Measurements from ENCODE around the gene TBC1D22A. TPM values are rescaled to one million over a fixed set of nuclear protein-coding genes. Genes with fewer than 3 reads are reported as not detected.

TBC1D22A gene
- total RNA-seq, 2 donors from 2014 or later: 21.0 to 27.9 TPM

DNA sequence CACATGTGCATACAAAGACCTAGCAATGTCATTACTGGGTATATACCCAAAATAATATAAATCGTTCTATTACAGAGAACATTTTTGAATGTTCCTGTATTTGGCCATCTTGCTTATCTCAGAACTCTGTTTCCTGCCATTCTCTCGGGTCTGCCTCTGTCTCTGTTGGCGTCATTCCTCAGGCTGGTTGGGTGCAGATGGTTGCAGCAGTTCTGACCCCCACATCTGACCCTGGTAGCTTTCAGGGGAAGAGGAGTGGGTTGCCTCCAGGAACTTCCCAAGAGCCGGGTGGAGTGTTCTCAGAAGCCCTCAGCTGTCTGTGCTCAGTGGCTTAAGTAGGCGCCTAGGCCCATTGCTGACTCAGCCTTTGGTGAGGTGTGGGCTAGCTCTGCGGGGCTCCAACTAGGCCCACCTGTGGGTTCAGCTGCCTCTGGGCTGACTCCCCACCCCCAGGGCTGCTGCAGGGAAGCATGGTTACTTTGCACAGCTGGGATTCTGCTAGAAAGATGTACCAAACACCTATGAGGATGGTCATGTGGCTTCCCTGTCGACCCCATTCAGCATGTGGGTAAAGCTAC is 114.0 kb downstream of the TBC1D22A start:
- Histone ChIP-seq H3K4me1 (ENCODE audit: control insufficient read depth, insufficient read depth, low read length) (no peaks in the 10 kb centered on the region), H3K36me3 (ENCODE audit: control insufficient read depth, insufficient read depth, low read length) (peaks cover 17% of the 10 kb centered on the region), H3K27ac (ENCODE audit: low read depth, low read length) (no peak overlapping the region), H3K27me3 (ENCODE audit: control insufficient read depth, insufficient read depth, low read length, poor library complexity, severe bottlenecking) (no peaks in the 10 kb centered on the region), H3K9me3 (ENCODE audit: control insufficient read depth, low read length) (peaks cover 13% of the 10 kb centered on the region), H3K4me3 (ENCODE audit: low read length) (no peak overlapping the region), H3K9ac (ENCODE audit: extremely low read depth, low read length, poor library complexity, severe bottlenecking) (no peak overlapping the region)
- H3K9me3 Mint-ChIP-seq: peaks cover 21% of the 10 kb centered on the region
- no peaks in the 10 kb centered on the region for H3K27me3 Mint-ChIP-seq (ENCODE audit: insufficient read depth)
- no peak overlapping the region for H3K27ac Mint-ChIP-seq
- H3K36me3 Mint-ChIP-seq (ENCODE audit: low read depth): peaks cover 24% of the 10 kb centered on the region
- no peaks in the 10 kb centered on the region for H3K4me1 Mint-ChIP-seq
- H3K4me3 Mint-ChIP-seq: no peak overlapping the region
- TF ChIP-seq, protein P1, sequence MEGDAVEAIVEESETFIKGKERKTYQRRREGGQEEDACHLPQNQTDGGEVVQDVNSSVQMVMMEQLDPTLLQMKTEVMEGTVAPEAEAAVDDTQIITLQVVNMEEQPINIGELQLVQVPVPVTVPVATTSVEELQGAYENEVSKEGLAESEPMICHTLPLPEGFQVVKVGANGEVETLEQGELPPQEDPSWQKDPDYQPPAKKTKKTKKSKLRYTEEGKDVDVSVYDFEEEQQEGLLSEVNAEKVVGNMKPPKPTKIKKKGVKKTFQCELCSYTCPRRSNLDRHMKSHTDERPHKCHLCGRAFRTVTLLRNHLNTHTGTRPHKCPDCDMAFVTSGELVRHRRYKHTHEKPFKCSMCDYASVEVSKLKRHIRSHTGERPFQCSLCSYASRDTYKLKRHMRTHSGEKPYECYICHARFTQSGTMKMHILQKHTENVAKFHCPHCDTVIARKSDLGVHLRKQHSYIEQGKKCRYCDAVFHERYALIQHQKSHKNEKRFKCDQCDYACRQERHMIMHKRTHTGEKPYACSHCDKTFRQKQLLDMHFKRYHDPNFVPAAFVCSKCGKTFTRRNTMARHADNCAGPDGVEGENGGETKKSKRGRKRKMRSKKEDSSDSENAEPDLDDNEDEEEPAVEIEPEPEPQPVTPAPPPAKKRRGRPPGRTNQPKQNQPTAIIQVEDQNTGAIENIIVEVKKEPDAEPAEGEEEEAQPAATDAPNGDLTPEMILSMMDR (conservative IDR thresholded peaks at IDR 0.05): no peak
- DNase-seq: no peak
- WGBS, 2 experiments (ENCODE audit: insufficient coverage in 1 of 2, insufficient read length in 1 of 2): 91 to 92% methylated on average over 6 to 7 of the region's 7 CpGs

GRCh38 chr22:46878191-46878948 is 115.9 kb downstream of the TBC1D22A start:
- H3K27me3 ChIP-seq (ENCODE audit: control insufficient read depth, insufficient read depth, low read length, poor library complexity, severe bottlenecking): no peaks in the 10 kb centered on the region
- no peak overlapping the region for H3K27ac ChIP-seq (ENCODE audit: low read depth, low read length)
- no peak overlapping the region for H3K27ac Mint-ChIP-seq
- no peak for DNase-seq
- peaks cover 7% of the 10 kb centered on the region for H3K36me3 ChIP-seq (ENCODE audit: control insufficient read depth, insufficient read depth, low read length)
- no peaks in the 10 kb centered on the region for H3K4me1 Mint-ChIP-seq
- H3K27me3 Mint-ChIP-seq (ENCODE audit: insufficient read depth): no peaks in the 10 kb centered on the region
- TF ChIP-seq, protein P1 (conservative IDR thresholded peaks at IDR 0.05): peak; percentile 37
- no peaks in the 10 kb centered on the region for H3K9me3 ChIP-seq (ENCODE audit: control insufficient read depth, low read length)
- peaks cover 3% of the 10 kb centered on the region for H3K9me3 Mint-ChIP-seq
- H3K9ac ChIP-seq (ENCODE audit: extremely low read depth, low read length, poor library complexity, severe bottlenecking): no peak overlapping the region
- peaks cover 15% of the 10 kb centered on the region for H3K36me3 Mint-ChIP-seq (ENCODE audit: low read depth)
- H3K4me1 ChIP-seq (ENCODE audit: control insufficient read depth, insufficient read depth, low read length): no peaks in the 10 kb centered on the region
- H3K4me3 Mint-ChIP-seq: no peak overlapping the region
- H3K4me3 ChIP-seq (ENCODE audit: low read length): no peak overlapping the region
- 90 to 91% methylated on average over 6 to 11 of the region's 11 CpGs for WGBS, 2 experiments (ENCODE audit: insufficient coverage in 1 of 2, insufficient read length in 1 of 2)

DNA sequence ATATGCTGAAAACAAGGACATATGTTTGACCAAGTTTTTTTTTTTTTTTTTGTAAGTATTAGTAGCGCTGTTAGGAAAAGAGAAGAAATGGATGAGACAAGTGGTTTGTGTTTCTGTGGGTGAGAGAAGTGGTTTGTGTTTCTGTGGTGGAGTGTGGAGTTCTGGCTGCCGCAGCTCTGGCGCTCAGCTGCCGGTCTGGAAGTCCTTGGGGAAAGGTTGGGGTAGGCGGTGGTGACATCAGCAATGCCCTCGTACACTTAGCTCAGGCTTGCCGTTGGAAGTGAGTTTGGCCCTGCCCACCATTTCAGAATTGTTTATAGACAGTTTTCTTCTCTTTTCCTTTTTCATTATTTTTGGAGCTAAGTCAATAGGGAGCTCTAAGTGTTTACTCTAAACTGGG is 116.6 kb downstream of the TBC1D22A start:
- no peaks in the 10 kb centered on the region for H3K9me3 Mint-ChIP-seq
- peaks cover 3% of the 10 kb centered on the region for H3K4me1 Mint-ChIP-seq
- no peak for DNase-seq
- Histone ChIP-seq H3K9me3 (ENCODE audit: control insufficient read depth, low read length) (no peaks in the 10 kb centered on the region), H3K4me3 (ENCODE audit: low read length) (no peak overlapping the region), H3K27me3 (ENCODE audit: control insufficient read depth, insufficient read depth, low read length, poor library complexity, severe bottlenecking) (no peaks in the 10 kb centered on the region), H3K36me3 (ENCODE audit: control insufficient read depth, insufficient read depth, low read length) (peaks cover 7% of the 10 kb centered on the region), H3K4me1 (ENCODE audit: control insufficient read depth, insufficient read depth, low read length) (no peaks in the 10 kb centered on the region), H3K9ac (ENCODE audit: extremely low read depth, low read length, poor library complexity, severe bottlenecking) (no peak overlapping the region), H3K27ac (ENCODE audit: low read depth, low read length) (no peak overlapping the region)
- no peak overlapping the region for H3K27ac Mint-ChIP-seq
- peaks cover 12% of the 10 kb centered on the region for H3K36me3 Mint-ChIP-seq (ENCODE audit: low read depth)
- H3K27me3 Mint-ChIP-seq (ENCODE audit: insufficient read depth): no peaks in the 10 kb centered on the region
- WGBS, 2 experiments (ENCODE audit: insufficient coverage in 1 of 2, insufficient read length in 1 of 2): 95% methylated on average over 7 of the region's 7 CpGs; no CpG with 5 or more reads in 1 of the 2 experiments
- no peak overlapping the region for H3K4me3 Mint-ChIP-seq
- TF ChIP-seq, protein P1 (conservative IDR thresholded peaks at IDR 0.05): no peak

Data from endodermal cell (in vitro differentiated cells).